Measurements from ENCODE around the gene EIF5AL1.
"Not testable (repeated sequence)": the region's sequence is repeated elsewhere in the genome, so short reads cannot be mapped to it uniquely, and the experiment has no call there.

EIF5AL1 gene

DNA sequence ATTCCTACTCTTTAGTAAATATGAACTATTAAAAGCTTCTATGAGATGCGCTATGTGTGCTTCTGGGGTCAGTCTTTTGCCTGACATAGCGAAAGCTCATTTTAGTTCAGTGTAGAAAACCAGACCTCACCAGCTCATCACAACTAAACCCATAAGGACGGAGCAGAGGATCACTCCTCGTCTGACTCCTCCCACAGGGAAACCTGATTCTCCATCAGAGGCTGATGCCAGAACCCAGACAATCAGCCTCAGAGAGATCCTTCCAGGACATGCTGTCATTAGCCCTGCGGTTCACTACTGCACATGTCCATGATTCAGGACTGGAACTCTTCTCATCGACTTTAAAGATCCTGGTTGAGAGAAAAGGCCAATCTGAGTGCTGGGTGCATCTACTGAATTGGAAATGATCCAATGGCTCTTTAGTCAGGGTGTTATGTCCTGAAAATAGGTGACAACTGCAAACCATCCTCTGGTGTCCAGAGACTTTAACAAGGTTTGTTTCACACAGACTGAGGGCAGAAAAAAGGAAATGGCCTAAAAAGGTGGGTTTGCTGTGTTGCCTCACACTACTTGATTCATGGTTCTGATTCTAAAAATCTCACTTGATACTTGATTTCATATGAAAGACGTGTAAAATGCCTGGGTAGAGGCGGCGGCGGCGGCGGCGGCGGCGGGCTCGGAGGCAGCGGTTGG is at the start of gene EIF5AL1:
Gene EIF5AL1 (plus strand): TSS at position 643 of the 693 bp plus-strand sequence. CDS start 117 bp downstream, outside the sequence.
- DNase-seq (ENCODE audit: low read depth); H3K9me3 ChIP-seq (ENCODE audit: control insufficient read depth, low read length); H3K9ac ChIP-seq (ENCODE audit: low read length); H3K27me3 ChIP-seq (replicated peaks; ENCODE audit: control insufficient read depth, insufficient read depth, low read length); H3K4me3 ChIP-seq (ENCODE audit: low read length); H3K36me3 ChIP-seq (ENCODE audit: control insufficient read depth, insufficient read depth, low read length, severe bottlenecking); H3K4me1 ChIP-seq (ENCODE audit: control insufficient read depth, insufficient read depth, low read length): not testable (repeated sequence)

DNA sequence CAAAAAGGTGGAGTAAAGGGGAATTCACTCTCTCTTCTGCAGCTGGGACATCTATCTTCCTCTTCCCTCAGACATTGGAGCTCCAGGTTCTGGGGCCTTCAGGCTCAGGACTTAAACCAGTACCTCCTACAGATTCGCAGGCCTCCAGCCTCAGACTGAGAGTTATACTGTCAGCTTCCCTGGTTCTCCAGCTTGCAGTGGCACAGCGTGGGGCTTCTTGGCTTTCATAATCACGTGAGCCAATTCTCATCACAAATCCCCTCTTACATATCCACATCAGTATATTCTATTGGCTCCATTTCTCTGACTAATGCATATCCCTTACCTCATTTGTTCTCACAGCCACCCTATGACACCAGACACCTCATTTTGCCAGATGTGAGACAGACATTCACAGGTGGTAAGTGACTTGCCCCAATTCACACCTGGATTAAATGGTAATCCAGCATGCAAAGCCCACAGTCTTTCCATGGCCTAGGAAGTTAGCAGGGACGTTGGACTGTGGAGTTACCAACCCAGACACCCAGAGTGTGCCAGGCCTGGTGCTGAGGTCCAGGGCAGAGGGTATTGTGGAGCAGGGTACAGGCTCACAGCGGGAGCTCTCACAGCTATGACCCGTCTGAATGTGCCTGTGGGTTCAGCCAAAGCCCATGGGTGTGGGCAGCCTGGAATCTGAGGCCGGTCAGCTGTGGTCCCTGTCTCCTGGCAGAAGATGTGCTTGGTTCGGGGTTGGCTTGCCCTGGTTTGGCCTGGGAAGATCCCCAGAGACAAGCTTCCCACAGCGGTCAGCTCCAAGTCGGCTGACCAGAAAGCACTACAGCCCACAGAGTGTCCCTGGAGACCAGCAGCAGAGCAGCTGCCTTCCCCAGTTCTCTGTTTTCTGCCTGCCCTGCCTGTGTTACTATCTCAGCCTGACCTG is 48.5 kb upstream of the EIF5AL1 start:
- Histone ChIP-seq H3K36me3 (ENCODE audit: control insufficient read depth, insufficient read depth, low read length, severe bottlenecking) (no peaks in the 10 kb centered on the region), H3K4me1 (ENCODE audit: control insufficient read depth, insufficient read depth, low read length) (peaks cover 41% of the 10 kb centered on the region), H3K9me3 (ENCODE audit: control insufficient read depth, low read length) (no peaks in the 10 kb centered on the region), H3K4me3 (ENCODE audit: low read length) (peak overlapping the region; percentile 21), H3K9ac (ENCODE audit: low read length) (no peak overlapping the region), H3K27me3 (replicated peaks; ENCODE audit: control insufficient read depth, insufficient read depth, low read length) (peaks cover 4% of the 10 kb centered on the region)
- no peak for DNase-seq (ENCODE audit: low read depth)

DNA sequence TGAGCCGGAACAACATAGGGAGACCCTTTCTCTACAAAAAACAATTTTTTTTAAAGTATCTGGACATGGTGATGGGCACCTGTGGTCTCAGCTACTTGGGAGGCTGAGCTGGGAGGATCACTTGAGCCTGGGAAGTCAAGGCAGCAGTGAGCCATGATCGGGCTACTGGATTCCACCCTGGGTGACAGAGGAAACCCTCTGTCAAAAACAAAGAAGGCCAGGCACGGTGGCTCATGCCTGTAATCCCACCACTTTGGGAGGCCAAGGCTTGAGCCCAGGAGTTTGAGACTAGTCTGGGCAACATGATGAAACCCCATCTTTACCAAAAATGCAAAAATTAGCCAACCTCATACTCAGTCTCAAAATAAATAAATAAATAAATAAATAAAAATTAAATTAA is 47.0 kb upstream of the EIF5AL1 start:
- peaks cover 4% of the 10 kb centered on the region for H3K27me3 ChIP-seq (replicated peaks; ENCODE audit: control insufficient read depth, insufficient read depth, low read length)
- DNase-seq (ENCODE audit: low read depth): no peak
- no peaks in the 10 kb centered on the region for H3K36me3 ChIP-seq (ENCODE audit: control insufficient read depth, insufficient read depth, low read length, severe bottlenecking)
- H3K4me1 ChIP-seq (ENCODE audit: control insufficient read depth, insufficient read depth, low read length): peaks cover 28% of the 10 kb centered on the region
- H3K9me3 ChIP-seq (ENCODE audit: control insufficient read depth, low read length): no peaks in the 10 kb centered on the region
- no peak overlapping the region for H3K9ac ChIP-seq (ENCODE audit: low read length)
- no peak overlapping the region for H3K4me3 ChIP-seq (ENCODE audit: low read length)

DNA sequence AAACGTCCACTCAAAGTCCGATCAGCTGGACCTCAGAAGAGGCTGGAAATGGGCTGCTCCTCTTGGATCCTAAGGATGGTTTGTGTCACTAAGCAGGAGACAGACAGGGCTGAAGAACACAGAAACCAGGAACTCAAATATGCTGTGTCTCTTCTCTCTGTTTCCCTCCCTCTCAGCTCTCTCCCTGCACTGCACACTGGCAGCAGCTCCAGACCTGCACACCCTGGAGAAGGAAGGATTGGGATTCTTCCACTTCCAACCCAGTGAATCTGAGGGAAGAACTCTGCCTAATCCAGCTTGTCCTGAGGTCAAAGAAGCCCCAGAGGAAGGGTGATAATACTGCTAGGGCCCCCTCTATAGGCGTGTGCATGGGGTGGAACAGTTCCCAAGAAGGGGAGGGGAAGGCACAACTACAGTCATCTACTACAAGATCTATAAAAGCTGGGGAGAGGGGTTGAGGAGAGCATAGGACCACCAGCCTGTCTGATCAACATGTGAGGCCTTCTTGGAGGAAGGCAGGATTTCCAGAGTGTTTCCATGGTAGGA is 44.2 kb upstream of the EIF5AL1 start:
- H3K9me3 ChIP-seq (ENCODE audit: control insufficient read depth, low read length): no peaks in the 10 kb centered on the region
- H3K4me3 ChIP-seq (ENCODE audit: low read length): no peak overlapping the region
- H3K9ac ChIP-seq (ENCODE audit: low read length): peak overlapping the region; percentile 1
- peaks cover 28% of the 10 kb centered on the region for H3K4me1 ChIP-seq (ENCODE audit: control insufficient read depth, insufficient read depth, low read length)
- no peak for DNase-seq (ENCODE audit: low read depth)
- H3K36me3 ChIP-seq (ENCODE audit: control insufficient read depth, insufficient read depth, low read length, severe bottlenecking): no peaks in the 10 kb centered on the region
- no peaks in the 10 kb centered on the region for H3K27me3 ChIP-seq (replicated peaks; ENCODE audit: control insufficient read depth, insufficient read depth, low read length)

DNA sequence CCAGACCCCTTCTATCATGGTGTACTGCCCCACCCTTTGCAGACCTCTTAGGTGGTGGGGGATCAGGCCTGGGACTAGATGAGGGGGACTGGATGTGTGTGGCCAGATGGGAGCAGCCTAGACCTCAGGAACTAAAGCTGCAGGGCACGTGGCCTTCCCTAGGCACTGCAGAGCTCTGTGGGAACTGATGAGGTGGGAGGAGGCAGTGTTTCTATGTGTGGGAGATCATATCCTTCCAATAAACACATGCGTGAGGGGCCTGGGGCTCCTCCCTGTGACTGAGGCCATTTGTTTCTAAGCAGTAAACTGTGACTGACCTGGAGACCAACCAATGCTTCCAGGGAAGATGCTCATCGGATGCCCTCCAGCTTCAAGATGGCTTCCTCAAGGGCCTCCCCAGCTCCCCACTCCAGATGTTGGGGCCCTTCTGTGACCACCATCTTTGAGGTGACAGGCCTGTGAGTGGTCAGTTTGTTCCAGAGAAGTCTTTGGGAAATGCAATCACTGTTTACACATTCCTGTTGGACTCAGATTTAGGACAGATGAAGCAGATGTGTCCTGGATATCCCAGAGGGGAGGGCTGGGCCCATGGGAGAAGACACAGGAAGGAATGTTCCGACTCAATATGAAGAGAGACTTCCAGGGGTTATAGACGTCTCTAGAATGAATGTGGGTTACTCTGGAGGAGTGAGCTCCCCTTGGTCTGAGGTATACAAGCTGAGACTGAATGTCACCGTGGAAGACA is 43.3 kb upstream of the EIF5AL1 start:
- H3K36me3 ChIP-seq (ENCODE audit: control insufficient read depth, insufficient read depth, low read length, severe bottlenecking): no peaks in the 10 kb centered on the region
- no peak overlapping the region for H3K9ac ChIP-seq (ENCODE audit: low read length)
- no peaks in the 10 kb centered on the region for H3K27me3 ChIP-seq (replicated peaks; ENCODE audit: control insufficient read depth, insufficient read depth, low read length)
- H3K4me1 ChIP-seq (ENCODE audit: control insufficient read depth, insufficient read depth, low read length): peaks cover 22% of the 10 kb centered on the region
- DNase-seq (ENCODE audit: low read depth): no peak
- no peak overlapping the region for H3K4me3 ChIP-seq (ENCODE audit: low read length)
- H3K9me3 ChIP-seq (ENCODE audit: control insufficient read depth, low read length): no peaks in the 10 kb centered on the region

DNA sequence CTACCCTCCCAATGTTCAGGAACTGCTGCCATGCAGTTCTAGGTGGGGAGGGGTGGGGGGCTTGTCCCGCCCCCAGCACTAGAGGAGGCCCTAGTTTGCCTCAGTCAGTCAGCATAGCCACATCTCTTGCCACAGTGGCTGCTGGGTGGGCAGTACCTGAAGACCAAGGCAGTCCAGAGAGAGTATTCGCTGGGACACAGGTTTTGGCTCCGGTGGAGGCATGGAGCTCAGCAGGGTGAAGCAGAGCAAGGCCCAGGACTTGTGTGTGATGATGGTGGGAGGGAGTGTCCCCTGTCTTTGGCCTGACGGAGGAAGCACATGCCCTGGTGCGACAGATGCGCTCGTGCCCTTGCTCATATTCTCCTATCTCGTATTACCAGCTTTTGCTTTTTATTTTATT is 42.2 kb upstream of the EIF5AL1 start:
- no peaks in the 10 kb centered on the region for H3K36me3 ChIP-seq (ENCODE audit: control insufficient read depth, insufficient read depth, low read length, severe bottlenecking)
- peaks cover 13% of the 10 kb centered on the region for H3K4me1 ChIP-seq (ENCODE audit: control insufficient read depth, insufficient read depth, low read length)
- H3K9ac ChIP-seq (ENCODE audit: low read length): no peak overlapping the region
- no peak overlapping the region for H3K4me3 ChIP-seq (ENCODE audit: low read length)
- no peak for DNase-seq (ENCODE audit: low read depth)
- no peaks in the 10 kb centered on the region for H3K27me3 ChIP-seq (replicated peaks; ENCODE audit: control insufficient read depth, insufficient read depth, low read length)
- no peaks in the 10 kb centered on the region for H3K9me3 ChIP-seq (ENCODE audit: control insufficient read depth, low read length)

DNA sequence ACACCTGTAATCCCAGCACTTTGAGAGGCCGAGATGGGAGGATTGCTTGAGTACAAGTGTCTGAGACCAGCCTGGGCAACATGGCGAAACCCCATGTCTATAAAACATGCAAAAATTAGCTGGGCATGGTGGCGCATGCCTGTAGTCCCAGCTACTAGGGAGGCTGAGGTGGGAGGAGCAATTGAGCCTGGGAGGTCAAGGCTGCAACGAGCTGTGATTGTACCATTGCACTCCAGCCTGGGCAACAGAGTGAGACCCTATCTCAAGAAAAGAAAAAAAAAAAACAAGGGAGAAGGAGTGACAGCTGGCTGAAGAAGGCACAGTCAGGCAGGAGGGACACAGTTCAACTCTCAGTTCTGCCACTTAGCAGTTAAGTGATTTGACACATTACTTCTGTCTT is 40.6 kb upstream of the EIF5AL1 start:
- no peak overlapping the region for H3K4me3 ChIP-seq (ENCODE audit: low read length)
- H3K9me3 ChIP-seq (ENCODE audit: control insufficient read depth, low read length): no peaks in the 10 kb centered on the region
- no peaks in the 10 kb centered on the region for H3K36me3 ChIP-seq (ENCODE audit: control insufficient read depth, insufficient read depth, low read length, severe bottlenecking)
- peaks cover 10% of the 10 kb centered on the region for H3K4me1 ChIP-seq (ENCODE audit: control insufficient read depth, insufficient read depth, low read length)
- H3K9ac ChIP-seq (ENCODE audit: low read length): no peak overlapping the region
- no peak for DNase-seq (ENCODE audit: low read depth)
- H3K27me3 ChIP-seq (replicated peaks; ENCODE audit: control insufficient read depth, insufficient read depth, low read length): no peaks in the 10 kb centered on the region

DNA sequence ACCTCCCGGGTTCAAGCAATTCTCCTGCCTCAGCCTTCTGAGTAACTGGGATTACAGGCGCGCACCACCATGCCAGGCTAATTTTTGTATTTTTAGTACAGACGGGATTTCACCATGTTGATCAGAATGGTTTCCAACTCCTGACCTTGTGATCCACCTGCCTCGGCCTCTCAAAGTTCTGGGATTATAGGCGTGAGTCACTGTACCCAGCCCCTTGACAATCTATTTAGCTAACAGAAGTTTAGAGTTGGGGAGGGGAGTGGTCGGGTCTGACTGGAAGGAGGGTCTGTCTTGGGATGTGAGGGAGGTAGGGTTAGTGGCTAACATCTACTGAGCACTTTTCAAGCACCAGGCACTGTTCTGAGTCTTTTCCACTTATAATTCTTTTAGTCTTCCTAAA is 39.9 kb upstream of the EIF5AL1 start:
- Histone ChIP-seq H3K4me3 (ENCODE audit: low read length) (no peak overlapping the region), H3K9me3 (ENCODE audit: control insufficient read depth, low read length) (no peaks in the 10 kb centered on the region), H3K9ac (ENCODE audit: low read length) (no peak overlapping the region), H3K27me3 (replicated peaks; ENCODE audit: control insufficient read depth, insufficient read depth, low read length) (no peaks in the 10 kb centered on the region), H3K4me1 (ENCODE audit: control insufficient read depth, insufficient read depth, low read length) (peaks cover 6% of the 10 kb centered on the region), H3K36me3 (ENCODE audit: control insufficient read depth, insufficient read depth, low read length, severe bottlenecking) (no peaks in the 10 kb centered on the region)
- DNase-seq (ENCODE audit: low read depth): no peak

DNA sequence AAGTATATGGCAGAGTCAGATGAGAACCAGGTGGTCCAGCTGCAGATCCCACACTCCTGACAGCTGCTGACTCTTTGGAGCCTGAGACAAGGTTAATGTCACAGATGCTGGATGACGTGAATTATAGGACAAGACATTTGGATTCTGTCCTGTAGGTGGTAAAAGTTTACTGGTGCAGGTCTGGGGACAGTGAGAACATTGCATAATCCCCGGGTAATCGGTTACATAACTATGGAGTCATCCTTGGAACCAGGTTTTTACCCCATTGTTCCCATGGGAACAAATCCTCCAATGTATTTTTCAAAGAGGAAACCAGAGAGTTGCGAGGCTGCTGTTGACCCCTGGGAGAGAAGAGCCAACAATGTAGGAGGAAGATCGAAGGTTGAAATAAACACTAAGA is 39.4 kb upstream of the EIF5AL1 start:
- Histone ChIP-seq H3K9me3 (ENCODE audit: control insufficient read depth, low read length) (no peaks in the 10 kb centered on the region), H3K27me3 (replicated peaks; ENCODE audit: control insufficient read depth, insufficient read depth, low read length) (no peaks in the 10 kb centered on the region), H3K9ac (ENCODE audit: low read length) (no peak overlapping the region), H3K36me3 (ENCODE audit: control insufficient read depth, insufficient read depth, low read length, severe bottlenecking) (no peaks in the 10 kb centered on the region), H3K4me1 (ENCODE audit: control insufficient read depth, insufficient read depth, low read length) (peaks cover 1% of the 10 kb centered on the region), H3K4me3 (ENCODE audit: low read length) (no peak overlapping the region)
- DNase-seq (ENCODE audit: low read depth): no peak

DNA sequence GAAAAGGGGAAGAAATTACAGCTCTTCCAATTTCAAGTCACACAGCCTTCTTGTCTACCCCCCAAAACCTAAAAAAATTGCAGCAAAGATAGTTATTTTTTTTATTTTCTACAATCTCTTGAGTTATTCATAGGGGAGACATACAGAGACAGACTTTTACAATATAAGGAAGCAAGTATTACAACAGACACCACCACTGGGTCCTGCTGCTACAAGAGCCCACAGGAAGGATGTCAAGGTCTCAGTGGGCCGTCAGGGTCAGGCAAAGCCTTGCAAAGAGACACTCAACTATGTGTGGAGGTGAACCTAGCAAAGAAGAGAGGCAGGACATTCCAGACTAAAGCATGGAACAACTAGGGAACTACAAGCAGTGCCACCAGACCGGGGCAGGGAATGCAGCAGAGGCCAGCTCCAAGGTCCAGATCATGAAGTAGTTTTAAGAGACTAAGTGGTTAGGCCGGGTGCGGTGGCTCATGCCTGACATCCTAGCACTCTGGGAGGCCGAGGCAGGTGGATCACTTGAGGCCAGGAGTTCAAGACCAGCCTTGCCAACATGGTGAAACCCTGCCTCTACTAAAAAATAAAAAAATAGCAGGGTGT is 38.7 kb upstream of the EIF5AL1 start:
- H3K4me1 ChIP-seq (ENCODE audit: control insufficient read depth, insufficient read depth, low read length): no peaks in the 10 kb centered on the region
- no peak overlapping the region for H3K4me3 ChIP-seq (ENCODE audit: low read length)
- no peak overlapping the region for H3K9ac ChIP-seq (ENCODE audit: low read length)
- no peaks in the 10 kb centered on the region for H3K36me3 ChIP-seq (ENCODE audit: control insufficient read depth, insufficient read depth, low read length, severe bottlenecking)
- H3K9me3 ChIP-seq (ENCODE audit: control insufficient read depth, low read length): no peaks in the 10 kb centered on the region
- no peak for DNase-seq (ENCODE audit: low read depth)
- H3K27me3 ChIP-seq (replicated peaks; ENCODE audit: control insufficient read depth, insufficient read depth, low read length): no peaks in the 10 kb centered on the region

All from adipocyte (in vitro differentiated cells).